HL-60/S4 treated with retinoic acid at 250 ng/mL for 4 days and 3 days (cell line): ENCODE results near the gene NFATC1.
"Not testable (repeated sequence)": the region's sequence is repeated elsewhere in the genome, so short reads cannot be mapped to it uniquely, and the experiment has no call there.

Experiments used
- in situ Hi-C: fragments of 300-500 bp; cut with MboI; formaldehyde crosslinking; loops from 2 replicates; pipeline ENCODE4 v1.7.0; 2022; ENCODE audit warnings: low sequenced_read_pairs

The NFATC1 gene

DNA sequence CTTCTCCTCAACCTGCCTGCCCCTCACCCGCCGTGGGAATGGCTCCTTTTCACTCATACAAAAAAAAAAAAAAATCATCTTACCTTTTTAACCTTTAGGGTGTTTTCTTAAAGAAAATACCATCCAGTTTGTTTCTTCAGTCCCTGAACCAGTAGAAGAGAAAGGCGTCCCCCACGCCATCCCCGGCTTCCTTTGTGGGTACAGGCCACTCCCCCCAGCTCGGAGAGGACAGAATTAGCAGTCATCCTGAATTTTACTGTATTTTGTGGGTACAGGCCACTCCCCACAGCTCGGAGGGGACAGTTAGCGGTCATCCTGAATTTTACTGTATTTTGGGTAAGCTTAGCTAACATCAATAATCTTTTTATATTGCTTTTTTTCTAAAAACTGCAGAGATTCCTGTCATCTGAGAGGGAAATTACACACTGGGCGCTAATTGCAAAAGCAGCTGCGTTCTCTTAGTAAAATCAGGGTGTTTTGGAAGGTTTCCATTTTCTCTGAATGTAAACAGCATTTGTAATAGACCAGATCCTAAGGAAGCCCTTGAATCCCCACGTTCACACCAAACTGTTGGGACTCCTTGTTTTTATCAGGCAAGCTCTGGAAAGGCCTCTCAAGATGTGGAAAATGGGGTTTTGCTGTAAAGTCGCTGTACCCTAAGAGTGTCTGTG lies 72.5 kb downstream of the NFATC1 start:
- in situ Hi-C loops, result no loop called here

GRCh38 chr18:79469309-79469708 lies 73.6 kb downstream of the NFATC1 start:
- in situ Hi-C loops, result no loop called here

- in situ Hi-C loops, result no loop called here
Measured at GRCh38 chr18:79469751-79470505, 74.2 kb downstream of the NFATC1 start.

- in situ Hi-C loops, result no loop called here
Measured at GRCh38 chr18:79470547-79470946, 74.8 kb downstream of the NFATC1 start.

GRCh38 chr18:79471046-79471445 lies 75.3 kb downstream of the NFATC1 start:
- in situ Hi-C loops, result no loop called here

DNA sequence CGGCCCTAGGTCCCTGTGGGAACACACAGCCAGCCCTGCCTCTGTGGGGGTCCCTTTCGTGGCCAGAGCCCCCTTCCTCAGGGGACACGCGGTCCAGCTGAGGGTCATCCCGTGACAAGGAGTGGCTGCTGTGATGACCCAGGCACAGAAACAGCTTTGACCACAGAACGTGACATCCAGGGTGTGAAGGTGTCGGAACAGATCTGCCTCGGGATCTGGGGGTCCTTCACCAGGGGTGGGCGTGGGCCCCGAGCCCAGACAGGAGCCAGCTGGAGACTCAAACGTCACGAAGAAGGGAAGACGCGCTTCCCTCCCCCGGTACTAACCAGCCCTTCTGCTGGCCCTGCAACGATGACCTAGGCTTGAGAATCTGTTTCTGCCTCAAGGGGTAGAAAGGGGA lies 75.9 kb downstream of the NFATC1 start:
- in situ Hi-C loops, result no loop called here

GRCh38 chr18:79472176-79472575 lies 76.4 kb downstream of the NFATC1 start:
- in situ Hi-C loops, result no loop called here

- in situ Hi-C loops, result no loop called here
Measured at GRCh38 chr18:79472946-79473345, 77.2 kb downstream of the NFATC1 start.

DNA sequence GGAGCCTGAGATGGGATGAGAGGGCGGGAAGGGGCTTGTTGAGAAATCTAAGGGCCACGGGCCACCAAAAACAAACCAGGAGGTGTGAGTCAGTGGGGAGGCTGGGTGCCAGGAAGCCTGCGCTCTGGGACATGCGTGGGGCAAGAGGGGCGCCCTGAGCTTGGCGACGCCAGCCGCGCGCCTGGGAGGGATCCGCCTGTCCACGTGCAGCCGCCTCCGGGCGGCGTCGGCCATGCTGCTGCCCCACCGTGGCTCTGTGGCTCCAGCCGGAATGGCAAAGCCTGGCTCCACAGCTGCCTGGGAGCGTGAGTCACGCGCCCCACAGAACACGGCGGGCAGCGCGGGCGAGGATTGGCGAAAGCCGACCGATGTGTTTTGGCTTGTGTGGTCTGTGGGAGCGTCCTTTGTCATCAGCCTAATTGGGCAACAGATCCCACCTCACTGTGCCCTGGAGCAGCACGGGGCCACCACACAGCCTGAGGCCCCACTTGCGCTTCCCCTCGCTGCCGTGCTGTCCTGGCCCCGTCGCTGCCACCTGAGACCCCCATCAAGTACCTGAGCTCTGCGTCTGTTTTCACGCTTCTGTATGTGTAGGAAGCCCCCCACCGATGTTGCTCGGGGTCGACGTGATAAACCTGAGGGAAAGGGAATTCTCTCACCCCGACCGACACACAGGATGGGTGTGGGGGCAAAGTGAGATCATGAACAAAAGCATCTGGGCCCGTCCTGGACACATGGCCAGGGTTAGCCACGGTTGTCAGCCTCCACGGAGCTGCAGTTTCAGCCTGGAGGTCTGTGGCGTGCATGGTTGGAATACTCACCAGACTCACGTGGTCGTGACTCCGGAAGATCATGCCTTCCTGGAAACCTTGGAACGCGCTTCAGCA lies 80.5 kb downstream of the NFATC1 start:
- in situ Hi-C loops, result no loop called here

DNA sequence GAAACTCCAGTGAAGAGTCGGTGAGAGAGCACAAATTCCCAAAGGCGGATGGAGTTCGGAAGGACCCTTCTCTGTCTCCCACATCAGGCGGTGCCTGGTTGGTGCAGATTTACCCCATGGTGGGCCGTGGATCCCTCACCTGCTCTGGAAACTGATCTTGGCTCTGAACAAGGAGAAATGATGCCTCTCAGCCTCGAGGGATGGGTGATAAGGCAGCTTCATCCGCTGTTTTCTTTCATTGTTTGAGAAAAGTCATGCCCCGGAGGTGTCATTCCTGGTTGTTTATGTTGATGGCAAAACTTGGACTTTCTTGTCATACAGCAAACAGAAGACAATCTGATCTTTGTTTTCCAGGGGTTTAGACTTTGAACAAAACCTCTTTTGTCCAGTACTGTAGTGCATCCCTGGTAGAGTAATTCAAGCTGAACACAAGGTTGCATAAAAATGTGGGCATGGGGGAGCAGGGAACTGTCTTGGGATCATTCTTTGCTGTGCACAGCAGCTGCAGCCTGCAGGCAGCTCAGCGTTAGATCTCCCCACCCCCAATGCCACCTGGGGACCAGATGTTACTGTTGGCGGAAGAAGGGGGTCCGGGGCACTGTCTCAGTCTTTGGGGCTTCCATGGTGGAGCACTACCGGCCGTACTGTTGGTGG lies 81.3 kb downstream of the NFATC1 start:
- in situ Hi-C loops, result no loop called here

DNA sequence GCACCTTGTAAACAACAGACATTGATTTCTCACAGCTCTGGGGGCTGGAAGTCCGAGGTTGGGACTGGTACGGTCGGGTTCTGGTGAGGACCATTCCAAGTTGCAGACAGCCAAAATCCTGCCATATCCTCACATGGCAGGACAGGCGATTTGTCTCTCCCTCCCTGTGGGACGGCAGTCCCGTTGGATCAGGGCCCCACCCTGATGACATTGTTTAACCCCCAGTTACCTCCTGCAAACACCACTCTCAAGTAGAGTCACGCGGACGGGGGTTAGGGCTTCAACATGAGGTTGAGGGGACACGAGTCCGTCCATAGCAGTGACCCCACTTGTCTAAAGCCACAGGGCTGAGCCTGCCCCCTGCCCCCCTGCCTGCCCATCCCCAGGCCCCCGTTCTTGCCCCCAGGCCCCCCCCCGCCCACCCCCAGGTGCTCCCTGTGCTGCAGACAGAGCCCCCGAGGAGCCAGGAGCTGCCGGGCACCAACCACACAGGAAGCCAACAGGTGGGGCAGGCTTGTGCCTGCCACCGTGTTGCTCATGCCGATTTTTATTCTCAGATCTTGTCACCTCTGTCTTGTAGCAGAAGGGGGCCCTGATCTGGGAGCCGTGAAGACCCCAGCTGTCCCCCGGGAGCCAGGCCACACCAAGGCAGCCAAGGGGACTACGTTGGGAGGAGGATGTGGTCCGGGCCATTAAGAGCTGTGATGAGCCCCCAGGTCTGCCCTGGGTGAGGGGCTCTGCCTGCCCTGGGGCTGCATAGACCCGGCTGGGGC lies 82.2 kb downstream of the NFATC1 start:
- in situ Hi-C loops, result no loop called here

- in situ Hi-C loops, result no loop called here
Measured at GRCh38 chr18:79478484-79479115, 82.9 kb downstream of the NFATC1 start.

DNA sequence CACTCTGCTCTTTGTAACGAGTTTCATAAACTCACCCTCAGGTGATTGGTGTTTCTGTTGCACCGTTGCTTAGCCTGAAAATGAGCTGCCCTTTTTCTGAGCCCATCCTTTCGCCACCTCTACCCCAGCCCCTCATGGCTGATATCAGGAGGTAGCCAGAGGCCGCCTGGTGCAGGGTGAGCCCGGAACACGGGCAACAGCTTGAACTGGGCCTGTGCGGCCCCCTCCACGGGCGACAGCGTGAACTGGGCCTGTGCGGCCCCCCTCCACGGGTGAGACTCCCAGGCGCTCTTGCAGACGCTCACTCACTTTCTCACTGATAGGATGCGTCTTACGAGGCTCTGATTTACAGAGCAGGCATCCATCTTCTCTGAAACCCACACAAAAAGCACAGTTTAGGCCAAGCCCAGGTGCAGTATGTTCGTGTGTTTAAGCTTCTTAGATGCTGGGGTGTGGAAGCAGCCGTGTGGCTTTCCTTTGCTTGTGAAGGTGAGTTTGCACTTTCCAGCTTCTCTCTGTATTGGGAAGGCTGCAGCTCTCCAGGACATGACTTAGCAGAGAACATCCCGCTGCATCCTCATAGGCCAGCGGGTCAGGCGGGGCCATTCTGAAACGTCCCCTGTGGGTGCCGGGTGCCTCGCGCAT lies 83.5 kb downstream of the NFATC1 start:
- in situ Hi-C loops, result no loop called here

GRCh38 chr18:79479761-79480161 lies 84.0 kb downstream of the NFATC1 start:
- in situ Hi-C loops, result no loop called here

GRCh38 chr18:79480171-79481045 lies 84.7 kb downstream of the NFATC1 start:
- in situ Hi-C loops, result no loop called here

DNA sequence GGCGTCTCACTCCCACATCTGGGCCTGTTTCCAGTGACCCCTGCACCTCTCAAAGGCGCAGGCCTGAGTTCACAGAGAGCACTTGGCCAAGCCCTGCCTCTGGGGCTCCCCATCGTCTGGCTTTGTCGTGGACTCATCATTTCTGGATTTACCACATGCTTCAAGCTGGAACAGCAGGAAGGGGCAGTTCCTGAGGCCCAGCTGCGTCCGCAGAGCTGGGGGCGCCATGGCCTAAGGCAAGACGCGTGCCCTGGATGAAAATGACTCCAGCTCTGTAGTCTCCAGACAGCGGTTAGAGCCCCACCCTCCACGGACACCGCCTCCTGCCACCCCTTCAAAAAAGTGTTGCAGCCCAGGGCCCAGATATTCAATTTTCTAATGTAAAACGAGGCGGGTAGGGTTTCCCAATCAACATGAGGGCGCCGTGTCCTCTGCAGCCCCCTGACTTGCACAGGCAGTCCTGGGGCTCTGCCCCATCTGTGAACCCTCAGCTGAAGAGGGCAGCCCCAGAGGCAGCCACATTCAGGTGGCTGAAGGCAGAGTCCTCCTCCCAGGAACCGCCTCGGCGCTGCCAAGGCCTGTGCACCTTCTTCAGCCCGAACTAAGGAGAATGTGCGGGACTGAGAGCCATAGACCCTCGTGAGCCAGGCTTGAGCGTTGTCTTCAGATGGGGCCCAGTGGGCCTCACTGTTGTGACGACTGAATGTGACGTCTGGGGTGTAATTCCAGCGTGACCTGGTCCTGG lies 85.5 kb downstream of the NFATC1 start:
- in situ Hi-C loops, result no loop called here

DNA sequence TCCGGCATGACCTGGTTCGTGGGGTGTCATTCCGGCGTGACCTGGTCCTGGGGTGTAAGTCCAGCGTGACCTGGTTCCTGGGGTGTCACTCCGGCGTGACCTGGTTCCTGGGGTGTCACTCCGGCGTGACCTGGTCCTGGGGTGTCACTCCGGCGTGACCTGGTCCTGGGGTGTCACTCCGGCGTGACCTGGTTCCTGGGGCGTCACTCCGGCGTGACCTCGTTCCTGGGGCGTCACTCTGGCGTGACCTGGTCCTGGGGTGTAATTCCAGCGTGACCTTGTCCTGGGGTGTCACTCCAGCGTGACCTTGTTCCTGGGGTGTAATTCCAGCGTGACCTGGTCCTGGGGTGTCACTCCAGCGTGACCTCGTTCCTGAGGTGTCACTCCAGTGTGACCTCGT lies 87.7 kb downstream of the NFATC1 start:
- in situ Hi-C loops, result not testable (repeated sequence)
